IPS-18c (cell line): ENCODE measurements around the gene CACNG3.
"Not testable (repeated sequence)": the region's sequence is repeated elsewhere in the genome, so short reads cannot be mapped to it uniquely, and the experiment has no call there.

Source experiments
- H3K4me3 ChIP-seq: 2 replicates; pipeline ENCODE4 v1.7.0; 2013; ENCODE audit warnings: low read depth, mild to moderate bottlenecking, low read length, moderate library complexity; ENCODE audit not compliant: insufficient read depth
- H3K9me3 ChIP-seq: one replicate; pipeline ENCODE4 v1.6.1; 2013; ENCODE audit warnings: mild to moderate bottlenecking, low read length, moderate library complexity; ENCODE audit not compliant: control insufficient read depth, insufficient read depth

CACNG3 gene

DNA sequence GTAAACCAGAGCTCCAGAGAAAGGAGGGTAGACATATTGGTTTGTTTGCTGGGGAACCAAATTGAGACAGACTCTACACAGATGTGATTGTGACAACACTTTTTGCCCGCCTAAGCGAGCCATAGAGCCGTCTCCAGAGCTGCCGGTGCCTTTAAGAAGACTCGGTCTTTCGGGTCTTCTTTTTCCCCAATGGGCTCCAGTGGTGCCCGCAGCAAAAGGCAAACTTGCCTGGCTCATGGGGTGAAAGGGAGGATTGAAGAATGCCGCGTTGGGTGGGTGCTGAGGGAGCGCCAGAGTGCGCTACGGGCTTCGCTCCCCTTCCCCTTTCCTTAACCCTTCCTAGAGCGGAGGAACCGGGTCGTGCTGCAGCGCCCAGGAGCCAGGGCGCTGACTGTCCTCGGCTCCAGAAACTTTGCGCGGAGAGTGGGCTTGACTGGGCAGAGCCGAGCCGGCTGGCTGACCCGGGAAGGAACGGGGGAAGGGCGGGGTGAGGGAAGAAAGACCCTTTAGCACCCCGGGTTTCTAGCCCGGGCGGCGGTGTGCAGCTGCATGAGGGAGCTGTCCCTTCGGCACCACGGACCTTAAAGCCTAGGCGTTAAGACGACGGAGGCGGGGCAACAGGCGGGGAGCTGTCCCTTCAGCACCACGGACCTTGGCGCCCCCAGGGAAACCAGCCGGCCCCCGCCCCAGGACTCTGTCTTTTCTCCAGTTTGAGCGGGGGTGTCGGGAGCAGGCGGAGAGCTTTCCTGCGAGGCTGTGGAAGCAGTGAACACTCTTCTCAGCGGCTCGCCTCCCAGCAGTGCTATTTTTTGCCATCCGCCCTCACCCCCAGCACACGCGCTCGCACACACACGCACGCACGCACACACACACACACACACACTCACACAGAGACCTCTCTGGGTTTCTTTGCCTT lies at the start of gene CACNG3:
Gene CACNG3, plus strand, starts transcription at position 880 of the 916 bp plus-strand sequence. CDS start 420 bp downstream, outside the sequence.
- H3K9me3 ChIP-seq: no peaks in the 10 kb centered on the region
- H3K4me3 ChIP-seq: peak within 1 kb of the TSS; percentile 56

DNA sequence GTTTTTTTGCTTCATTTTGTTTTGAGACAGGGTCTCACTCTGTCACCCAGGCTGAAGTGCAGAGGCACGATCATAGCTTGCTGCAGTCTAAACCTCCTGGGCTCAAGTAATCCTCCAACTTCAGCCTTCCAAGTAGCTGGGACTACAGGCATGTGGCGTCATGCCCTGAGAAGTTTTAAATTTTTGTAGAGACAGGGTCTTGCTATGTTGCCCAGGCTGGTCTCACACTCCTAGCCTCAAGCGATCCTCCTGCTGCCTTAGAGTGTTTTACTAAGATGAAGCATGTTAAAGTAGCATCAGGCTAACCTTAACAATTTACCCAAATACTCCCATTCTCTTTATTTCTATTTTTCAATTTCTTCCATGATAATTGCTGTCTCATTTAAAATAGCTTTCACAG lies 49.2 kb upstream of the CACNG3 start:
- H3K4me3 ChIP-seq: no peak overlapping the region

DNA sequence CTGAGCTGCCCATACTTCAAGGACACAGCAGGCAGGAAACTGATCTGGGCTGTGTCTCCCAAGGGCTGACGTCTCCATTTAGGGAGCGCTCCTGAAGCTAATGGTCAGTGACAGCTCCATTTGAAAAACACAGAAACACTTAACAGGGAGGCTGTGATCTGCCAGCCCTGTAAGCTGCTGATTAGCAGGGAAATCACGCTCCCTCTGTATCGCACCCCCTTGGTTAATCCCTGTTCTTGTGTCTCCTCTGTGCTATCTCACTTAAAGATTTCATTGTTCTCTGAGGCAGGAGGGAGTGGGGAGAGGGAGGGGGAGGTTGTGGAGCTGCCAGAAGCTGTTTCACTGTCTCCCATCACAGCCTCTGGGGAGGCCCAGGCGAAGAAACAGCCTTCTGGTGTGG lies 47.4 kb upstream of the CACNG3 start:
- Histone ChIP-seq H3K4me3 (no peak overlapping the region), H3K9me3 (no peaks in the 10 kb centered on the region)

More for the DNA sequence above, 49.2 kb upstream of the CACNG3 start:
- H3K9me3 ChIP-seq: no peaks in the 10 kb centered on the region

DNA sequence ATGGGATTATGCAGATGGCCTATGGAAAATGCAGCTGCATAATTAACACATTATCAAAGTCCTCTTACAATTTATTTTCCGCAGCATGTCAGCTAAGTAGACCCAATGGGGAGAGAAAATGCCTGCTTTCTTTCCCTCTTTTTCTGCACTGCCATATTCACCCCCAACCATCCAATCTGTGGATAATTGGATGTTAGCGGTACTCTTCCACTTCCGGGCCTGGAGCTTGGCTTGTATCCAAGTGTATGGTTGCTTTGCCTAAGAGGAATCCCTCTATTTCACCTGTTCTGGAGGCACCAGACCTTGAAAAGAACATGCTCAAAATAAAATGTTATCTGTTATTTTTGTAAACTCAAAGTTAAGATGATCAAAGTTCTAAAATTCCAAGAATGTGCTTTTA lies 41.1 kb upstream of the CACNG3 start:
- no peak overlapping the region for H3K4me3 ChIP-seq
- H3K9me3 ChIP-seq: no peaks in the 10 kb centered on the region

GRCh38 chr16:24216961-24217360 lies 39.2 kb upstream of the CACNG3 start:
- Histone ChIP-seq H3K9me3 (no peaks in the 10 kb centered on the region), H3K4me3 (no peak overlapping the region)

DNA sequence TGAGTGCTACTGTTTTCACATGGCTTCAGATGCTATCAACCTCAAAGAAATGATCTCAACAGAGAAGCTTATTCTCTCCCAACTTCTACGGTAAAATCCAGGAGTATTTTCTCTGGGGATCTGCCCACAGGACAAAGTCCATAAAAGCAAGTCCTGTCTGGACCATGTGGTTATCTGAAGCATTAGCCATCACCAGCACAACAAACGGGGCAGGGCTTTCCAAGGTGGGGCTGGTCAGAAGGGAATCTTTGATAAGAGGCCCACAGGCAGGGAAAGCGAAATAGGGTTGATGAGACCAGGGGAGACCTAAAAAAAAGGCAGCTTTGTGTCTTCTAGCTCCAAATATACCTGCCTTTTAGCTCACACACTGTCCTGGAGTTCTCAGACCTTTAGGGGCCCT lies 38.7 kb upstream of the CACNG3 start:
- Histone ChIP-seq H3K9me3 (no peaks in the 10 kb centered on the region), H3K4me3 (no peak overlapping the region)

GRCh38 chr16:24218299-24218698 lies 37.8 kb upstream of the CACNG3 start:
- H3K4me3 ChIP-seq: no peak overlapping the region
- H3K9me3 ChIP-seq: no peaks in the 10 kb centered on the region

DNA sequence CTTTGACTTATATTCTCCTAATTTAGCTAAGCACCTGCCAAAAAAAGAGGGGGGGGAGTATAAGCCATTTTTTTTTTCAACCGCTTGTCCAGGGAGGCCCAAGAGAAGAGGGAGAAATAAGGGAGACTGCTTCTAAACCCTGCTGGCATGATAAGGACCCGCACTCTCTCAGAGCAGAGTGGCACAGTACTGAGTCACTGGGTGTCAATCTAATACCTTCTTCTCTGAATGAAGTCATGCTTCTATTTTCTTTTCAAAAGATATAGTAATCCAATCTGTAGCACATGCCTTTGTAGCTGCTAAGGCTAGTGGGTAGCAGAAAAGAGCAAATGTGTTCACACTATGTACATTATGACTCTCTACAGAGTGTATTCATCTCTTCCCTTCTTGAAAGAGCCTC lies 34.9 kb upstream of the CACNG3 start:
- H3K4me3 ChIP-seq: no peak overlapping the region
- H3K9me3 ChIP-seq: no peaks in the 10 kb centered on the region

- H3K9me3 ChIP-seq: no peaks in the 10 kb centered on the region
- H3K4me3 ChIP-seq: no peak overlapping the region
These were observed 27.6 kb upstream of the CACNG3 start for GRCh38 chr16:24228514-24228913.

DNA sequence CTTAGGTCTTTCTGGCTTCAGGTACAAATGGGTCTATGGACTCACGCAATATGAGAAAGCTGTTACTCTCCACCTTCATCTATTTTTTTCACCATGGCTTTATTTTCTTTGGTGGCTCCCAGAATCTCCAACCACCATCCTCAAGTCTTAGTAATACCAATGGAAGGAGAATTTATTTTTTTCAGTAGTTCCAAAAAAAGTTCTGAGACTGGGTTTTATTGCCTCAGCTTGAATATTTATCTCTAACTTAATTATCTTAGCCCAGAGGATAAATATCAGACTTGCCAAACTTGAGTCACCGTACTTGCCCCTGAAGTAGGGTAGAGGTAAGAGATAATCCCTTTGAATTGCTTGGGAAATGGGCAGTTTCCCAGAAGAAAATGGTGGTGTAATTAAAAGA lies 23.2 kb upstream of the CACNG3 start:
- no peak overlapping the region for H3K4me3 ChIP-seq
- H3K9me3 ChIP-seq: no peaks in the 10 kb centered on the region

DNA sequence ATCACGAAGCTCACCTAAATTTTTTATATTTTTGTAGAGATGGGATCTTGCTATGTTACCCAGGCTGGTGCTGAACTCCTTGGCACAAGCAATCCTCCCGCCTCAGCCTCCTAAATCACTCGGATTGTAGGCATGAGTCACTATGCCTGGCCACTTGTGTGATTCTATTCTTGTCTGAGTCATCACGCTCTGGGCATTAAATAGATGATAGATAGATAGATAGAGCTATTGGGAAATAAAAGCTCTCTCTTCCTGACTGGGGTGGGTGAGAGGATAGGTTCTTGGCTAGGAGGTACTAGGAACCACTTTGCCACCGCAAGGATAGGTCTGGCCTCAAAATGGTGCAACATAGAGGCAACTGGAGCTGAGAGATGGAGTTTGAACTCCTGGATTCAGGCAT lies 21.4 kb upstream of the CACNG3 start:
- Histone ChIP-seq H3K4me3 (no peak overlapping the region), H3K9me3 (no peaks in the 10 kb centered on the region)

DNA sequence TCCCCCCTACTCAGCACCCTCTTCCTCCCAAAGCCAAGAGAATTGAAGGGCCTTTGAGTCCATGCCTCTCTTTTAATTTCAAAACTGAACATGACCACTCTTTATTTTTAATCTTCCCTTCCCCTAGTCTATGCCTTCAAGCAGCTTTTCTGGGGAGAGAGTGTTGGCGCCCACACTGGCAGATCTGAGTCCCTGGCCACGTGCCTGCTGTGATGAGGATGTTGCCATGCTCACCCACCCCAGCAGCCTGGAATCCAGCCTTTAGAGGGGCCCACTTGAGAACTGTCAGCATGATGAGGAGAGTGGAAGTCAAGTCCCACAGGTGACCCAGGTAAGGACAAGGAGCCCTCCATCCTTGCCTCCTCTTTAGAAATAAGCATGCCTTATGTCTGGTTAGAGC lies 20.3 kb upstream of the CACNG3 start:
- Histone ChIP-seq H3K9me3 (no peaks in the 10 kb centered on the region), H3K4me3 (no peak overlapping the region)

GRCh38 chr16:24238846-24239245 lies 17.3 kb upstream of the CACNG3 start:
- not testable (repeated sequence) for H3K4me3 ChIP-seq, H3K9me3 ChIP-seq

GRCh38 chr16:24246911-24247607 lies 9.1 kb upstream of the CACNG3 start:
- H3K9me3 ChIP-seq: no peaks in the 10 kb centered on the region
- no peak overlapping the region for H3K4me3 ChIP-seq

GRCh38 chr16:24253192-24253591 lies 2.9 kb upstream of the CACNG3 start:
- no peak overlapping the region for H3K4me3 ChIP-seq
- no peaks in the 10 kb centered on the region for H3K9me3 ChIP-seq

- Histone ChIP-seq H3K4me3 (no peak overlapping the region), H3K9me3 (no peaks in the 10 kb centered on the region)
These were observed 1.8 kb downstream of the CACNG3 start for GRCh38 chr16:24257958-24258357.

DNA sequence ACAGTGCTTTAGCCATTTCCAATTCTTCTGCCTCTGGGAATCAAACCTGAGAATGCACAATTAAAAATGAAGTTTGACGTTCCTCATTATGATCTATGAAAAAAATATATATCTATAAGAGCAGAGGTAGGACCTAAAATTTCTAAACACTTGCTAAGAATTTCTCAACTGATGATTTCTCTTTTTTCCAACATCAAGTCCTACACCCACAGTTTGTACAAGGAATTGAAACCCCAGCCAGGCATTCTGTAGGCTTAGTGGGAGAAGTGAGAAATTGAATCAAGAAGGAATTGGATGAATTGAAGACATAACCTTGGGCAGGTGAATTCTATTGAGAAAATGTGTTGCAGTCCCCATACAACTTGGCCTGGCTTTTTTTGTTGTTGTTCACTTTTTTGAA lies 2.7 kb downstream of the CACNG3 start:
- Histone ChIP-seq H3K9me3 (no peaks in the 10 kb centered on the region), H3K4me3 (no peak overlapping the region)

DNA sequence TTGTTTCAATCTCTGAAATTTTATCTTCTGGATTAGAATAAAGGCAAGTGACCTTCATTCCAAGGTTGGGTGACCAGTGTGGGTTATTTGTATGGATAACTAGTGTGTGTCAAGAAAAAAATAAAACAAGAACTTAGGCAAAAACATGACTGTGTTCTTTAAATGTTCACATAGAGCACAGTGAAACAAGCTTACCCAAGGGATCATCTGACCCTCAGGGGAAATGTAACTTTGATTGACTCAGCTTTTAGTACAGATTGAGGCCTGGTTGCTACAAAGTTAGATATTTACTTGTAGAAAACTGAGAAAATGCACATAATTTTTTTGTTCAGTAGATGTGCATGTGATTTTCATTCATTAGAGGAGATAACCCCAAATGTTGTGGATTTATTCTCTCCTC lies 6.7 kb downstream of the CACNG3 start:
- Histone ChIP-seq H3K4me3 (no peak overlapping the region), H3K9me3 (no peaks in the 10 kb centered on the region)
